CD4-positive, alpha-beta T cell treated with Interleukin-15 for 1 hour (primary cell): ENCODE data around the gene ZFP36.
A peak's percentile ranks its signal among the peaks of the same experiment; 100 is the strongest.

Experiments used
- DNase-seq: peaks from one replicate; pipeline ENCODE4 v3.0.0-alpha.2; 2020

ZFP36 gene

DNA sequence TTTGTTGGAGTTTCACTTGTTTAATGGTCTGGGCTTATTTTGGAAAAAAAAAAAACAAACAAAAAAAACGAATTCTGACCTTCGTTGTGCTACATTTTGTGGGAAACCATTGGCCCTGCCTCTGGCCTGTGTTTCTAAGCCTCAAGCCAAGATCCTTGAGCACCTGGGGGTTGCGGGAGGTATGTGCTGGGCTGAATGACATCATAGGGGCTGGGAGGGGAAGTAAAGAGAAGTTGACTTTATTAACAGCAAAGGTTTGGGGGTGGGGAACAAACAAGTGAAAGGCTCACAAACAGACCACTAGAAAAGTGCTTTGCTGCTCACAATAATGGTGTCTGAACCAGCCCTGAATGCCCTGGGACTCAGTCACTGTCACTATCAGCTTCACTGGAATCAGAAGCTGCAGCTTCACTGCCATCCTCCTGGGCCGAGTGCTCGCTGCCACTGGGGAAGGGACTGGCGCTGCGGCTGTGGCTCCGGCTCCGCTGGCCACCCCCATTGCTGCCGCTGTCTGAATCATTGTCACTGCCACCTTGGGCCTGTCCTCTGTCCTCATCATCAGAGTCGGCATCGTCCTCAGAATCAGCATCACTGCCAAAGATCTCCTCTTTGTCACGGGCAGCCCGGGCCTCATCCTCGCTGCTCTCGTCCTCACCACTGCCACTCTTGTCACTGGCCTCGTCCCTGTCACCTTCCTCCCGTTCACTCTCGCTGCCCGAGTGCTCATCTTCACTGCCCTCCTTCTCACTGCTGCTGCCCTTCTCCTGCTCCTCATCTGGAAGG lies 20.8 kb upstream of the ZFP36 start:
- DNase-seq: no peak

DNA sequence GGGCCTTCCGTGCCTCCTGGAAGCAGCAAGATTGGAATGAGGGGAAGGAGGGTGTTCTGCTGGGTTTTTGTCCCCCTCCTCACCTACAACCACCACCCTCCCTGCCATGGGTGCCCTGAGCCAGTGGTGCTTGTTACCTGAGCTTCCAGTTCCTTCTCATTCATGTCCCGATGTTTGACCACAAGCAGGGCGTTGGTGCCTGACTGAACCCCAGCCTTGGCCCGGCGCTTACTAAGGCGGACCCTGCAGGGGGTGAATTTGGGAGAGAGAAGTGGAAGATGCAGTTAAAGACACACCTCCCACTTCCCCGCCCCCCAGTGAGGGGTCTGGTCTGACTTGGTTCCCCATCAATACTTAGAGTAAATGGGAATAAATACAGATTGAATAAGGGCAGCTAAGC lies 20.1 kb upstream of the ZFP36 start:
- DNase-seq: no peak

DNA sequence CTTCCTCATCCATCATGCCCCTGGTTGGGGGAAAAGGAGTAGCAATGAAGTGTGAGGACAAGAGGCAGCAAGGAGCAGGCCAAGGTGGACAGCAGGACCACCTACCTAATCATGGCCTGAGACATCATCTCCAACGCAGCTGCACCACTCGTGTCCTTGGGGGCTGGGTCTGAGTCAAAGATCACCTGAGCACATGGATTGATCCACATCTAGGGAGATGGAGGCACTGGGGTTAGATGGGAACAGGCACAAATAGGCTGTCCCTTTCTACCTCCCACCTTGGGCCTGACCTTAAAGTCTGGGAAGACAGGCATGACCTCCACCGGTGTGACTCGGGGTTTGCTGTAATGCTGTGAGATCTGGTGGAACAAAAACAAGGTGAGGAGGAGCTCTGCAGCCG lies 18.0 kb upstream of the ZFP36 start:
- DNase-seq: no peak

DNA sequence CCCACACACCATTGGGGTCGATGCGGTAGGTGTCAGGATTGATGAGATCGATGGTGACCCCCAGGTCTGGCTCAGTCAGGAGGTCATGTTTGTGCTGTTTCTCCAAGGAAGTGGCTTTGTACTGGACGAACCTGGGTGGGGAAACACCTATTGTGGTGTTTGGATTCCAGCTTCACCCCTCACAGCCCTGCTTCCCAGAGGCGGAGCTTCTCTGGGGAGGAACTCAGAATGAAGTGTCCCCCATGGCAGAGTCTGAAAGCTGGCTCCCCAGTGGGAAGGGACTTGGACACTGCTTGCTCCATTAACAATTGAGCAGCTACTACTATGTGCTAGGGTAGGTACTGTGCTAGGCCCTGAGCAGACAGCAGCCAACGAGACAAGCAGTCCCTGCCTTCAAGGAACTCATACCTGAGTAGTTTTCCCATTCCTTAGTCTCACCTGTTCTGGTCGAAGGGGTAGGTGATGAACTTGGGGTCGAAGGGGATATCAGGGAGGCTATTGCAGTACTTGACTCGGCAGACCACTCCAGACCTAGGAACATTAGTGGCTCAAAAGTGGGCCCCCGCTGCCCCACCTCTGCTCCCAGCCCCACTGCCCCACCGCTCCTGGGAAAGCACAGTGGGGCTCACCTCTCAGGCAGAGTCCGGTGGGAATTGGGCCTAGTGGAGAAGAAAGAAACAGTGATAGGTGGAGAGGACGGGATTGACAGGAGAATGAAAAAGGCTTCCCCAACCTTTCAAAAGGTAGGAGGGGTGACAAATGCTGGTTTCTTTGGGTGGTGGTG lies 16.8 kb upstream of the ZFP36 start:
- no peak for DNase-seq

DNA sequence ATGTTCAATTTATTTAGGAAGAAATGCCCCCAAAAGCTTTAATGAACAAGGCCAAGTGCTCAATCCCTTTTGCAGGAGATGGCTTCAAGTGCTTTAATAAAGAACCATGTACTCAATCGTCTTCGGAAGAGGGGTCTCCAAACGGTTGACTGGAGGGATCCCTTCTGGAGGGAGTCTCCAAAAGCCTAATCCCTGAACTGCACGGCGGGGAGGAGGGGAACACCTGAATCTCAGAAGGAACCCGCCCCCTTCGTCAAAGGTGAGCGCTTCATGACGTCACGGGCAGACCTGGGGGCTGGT lies 16.2 kb upstream of the ZFP36 start:
- DNase-seq: no peak

DNA sequence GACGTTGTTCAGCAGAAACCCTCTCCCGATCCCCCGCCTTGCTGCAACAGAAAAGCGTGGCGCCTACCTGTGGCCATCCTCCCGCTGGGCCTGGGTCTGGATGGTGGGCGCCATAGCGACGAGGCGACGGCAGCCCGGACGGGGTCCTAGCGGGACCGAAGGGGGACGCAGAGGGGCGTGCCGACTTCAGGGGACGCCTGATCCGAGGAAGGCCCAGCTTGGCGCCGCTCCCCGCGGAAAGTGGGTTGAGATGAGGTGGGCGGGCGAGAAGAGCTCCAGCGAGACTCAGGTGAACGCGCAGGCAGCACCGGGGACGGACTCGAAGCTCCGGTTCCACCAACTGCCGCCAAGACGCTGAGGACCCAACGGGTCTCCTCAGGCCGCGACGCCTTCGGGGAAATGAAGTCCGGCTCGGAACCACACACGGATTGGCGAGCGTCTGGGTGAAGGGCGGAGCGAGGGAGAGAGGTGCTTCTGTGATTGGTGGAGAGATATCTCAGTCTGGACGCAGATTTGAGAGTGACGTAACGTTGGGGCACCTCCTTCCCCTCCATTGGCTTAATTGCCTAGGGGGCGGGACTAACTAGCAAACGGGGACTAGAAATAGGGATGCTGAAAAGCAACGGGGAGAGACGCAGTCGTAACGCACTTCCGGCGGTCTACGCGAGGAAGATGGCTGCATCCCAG lies 15.8 kb upstream of the ZFP36 start, which contains the start of the genes MED29 and PAF1:
TSS of gene MED29 (plus strand) at position 628 of the 687 bp plus-strand sequence. CDS start at position 673, 45 bp downstream.
TSS of gene PAF1 (minus strand) at position 356 of the 687 bp plus-strand sequence. CDS start at position 114, 242 bp downstream.
- DNase-seq: peak; percentile 100

DNA sequence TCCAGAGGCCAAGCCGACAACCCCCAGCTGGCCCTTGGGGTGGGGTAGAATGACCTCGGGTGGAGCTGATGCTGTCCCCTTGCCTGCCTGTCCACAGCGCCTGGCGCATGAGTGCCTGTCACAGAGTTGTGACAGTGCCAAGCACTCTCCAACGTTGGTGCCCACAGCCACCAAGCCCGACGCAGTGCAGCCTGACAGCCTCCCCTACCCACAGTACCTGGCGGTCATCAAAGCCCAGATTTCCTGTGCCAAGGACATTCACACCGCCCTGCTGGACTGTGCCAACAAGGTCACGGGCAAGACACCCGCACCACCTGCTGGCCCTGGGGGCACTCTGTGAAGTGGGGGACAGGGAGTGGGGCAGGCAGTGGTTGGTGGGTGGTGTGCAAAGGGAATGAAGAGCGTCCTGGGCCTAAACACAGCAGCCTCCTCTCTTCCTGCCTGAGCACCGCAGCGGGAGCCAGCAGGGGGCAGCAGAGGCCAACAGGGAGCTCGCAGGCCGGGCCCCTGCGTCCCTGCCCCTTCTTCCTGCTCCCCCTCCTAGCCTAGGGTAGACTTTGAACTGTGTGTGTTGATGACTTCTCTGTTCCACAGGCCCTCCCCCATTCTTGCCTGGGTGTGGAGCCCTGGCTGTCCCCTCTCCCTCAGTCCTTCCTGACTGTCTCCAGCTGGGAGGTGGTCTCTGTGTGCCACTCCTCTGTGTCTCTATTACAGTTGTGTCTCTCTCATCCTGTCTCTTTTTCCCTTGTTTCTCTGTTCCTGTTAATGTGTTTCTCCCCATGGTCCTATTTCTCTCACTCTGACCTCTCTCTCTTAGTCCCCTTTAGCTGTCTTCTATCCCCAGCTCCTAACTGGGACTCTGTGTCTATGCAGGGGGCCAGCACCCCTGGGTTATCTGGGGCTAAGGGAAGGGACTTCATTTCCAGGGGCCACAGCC lies 9.0 kb upstream of the ZFP36 start:
- peak; percentile 94 for DNase-seq

DNA sequence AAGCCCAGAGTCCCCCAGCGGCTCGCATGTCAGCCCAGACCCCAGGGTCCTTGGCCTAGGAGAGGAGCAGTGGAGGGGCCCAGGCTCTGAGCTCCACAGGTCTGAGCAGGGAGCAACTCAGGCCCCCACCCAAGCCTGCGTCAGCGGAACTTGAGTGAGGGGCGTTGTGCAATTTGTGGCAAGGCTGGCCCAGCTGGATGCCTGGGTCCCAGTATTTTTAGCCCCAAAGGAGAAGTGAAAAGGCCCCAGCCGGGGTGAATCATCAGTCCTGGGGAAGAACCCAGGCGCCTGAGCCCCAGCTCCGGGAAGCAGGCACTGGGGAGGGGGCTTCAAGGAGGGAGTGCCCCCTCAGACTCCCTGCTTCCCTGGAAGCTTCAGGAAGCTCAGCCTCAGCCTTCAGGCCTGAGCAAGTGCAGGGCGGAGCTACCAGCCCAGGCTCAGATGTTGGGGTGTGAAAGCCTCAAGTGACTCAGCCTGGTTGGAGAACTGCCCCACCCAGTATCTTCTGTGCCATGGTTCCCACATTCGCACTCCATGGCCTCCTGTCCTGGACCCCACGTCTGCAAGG lies 8.3 kb upstream of the ZFP36 start:
- peak; percentile 91 for DNase-seq

DNA sequence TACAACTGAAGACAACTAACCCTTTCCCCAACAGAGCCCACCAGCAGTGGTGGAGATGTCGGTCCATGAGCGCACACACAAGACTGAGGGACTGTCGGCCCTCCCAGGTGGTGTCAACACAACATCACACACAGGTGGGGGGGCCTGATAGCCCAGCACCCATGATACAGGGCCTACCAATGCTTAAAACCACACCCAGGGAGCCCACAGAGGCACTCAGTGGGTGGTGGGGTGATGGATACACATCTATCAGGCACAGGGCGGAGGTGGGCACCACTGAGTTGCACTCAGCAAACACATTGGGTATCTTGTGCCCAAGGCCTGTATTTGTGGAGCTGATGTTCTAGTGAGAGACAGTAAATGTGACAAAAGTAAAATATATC lies 7.0 kb upstream of the ZFP36 start:
- DNase-seq: no peak

DNA sequence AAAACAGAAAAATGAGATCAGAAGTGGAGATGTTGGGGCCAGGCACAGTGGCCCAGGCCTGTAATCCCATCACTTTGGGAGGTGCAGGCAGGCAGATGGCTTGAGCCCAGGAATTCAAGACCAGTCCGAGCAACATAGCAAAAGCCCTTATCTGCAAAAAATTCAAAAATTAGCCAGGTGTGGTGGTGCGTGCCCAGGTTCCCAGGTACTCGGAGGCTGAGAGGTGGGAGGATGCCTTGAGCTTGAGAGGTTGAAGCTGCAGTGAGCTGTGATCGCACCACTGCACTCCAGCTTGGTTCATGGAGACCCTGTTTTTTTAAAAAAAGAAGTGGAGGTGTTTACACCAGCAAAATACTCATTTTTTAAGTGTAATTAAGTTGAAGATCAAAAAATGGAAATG lies 6.6 kb upstream of the ZFP36 start:
- DNase-seq: no peak

DNA sequence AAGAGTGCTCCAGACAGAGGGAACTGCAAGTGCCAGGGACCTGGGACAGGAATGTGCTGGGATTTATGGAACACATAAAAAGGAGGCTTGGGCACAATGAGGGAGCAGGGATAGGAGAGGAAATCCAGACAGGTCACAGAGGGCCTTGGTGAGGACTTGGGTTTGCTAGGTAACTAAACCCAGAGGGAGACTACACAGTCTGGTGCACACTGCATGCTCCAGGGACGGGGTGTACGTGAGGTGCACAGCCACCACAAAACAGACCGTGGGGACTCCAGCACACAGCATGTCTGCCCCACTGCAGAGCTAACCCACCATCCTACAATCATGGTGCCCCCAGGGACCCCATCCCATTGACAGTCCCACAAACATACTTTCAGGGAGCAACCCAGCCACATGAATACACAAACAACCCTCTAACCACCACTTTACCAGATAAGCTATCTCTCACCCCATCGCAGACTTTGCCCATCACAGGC lies 5.5 kb upstream of the ZFP36 start:
- DNase-seq: no peak

DNA sequence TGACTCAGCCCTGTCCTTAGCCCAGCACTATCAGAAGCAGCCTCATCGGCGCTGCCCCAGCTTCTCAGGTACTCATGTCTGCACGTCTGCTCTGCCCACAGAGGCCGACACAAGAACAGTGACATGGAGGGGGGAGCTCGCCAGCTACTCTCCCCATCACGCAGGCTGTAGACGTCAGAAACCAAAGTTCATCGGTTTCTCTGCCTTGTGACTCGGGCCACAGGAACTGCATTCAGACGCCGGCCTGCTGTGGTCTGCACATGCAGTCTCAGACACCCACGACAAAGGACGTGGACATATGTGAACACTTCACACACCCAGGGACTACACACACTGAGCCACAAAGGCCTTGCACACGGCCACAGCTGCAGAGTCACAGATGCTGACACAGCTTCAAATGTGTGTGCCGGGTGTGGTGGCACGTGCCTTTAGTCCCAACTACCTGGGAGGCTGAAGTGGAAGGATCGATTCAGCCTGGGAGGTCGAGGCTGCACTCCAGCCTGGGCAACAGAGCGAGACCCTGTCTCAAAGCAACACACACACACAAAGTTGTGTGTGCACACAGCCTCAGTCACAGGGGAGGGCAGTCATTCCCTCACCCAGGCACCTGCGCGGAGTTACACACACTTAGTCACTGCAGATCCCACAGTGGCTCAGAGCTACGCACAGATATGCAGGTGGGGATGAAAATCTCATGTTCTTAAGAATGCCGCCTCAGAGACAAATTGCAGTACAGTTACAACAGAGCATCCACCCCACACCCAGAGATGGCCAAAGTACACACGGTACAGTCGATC lies 4.9 kb upstream of the ZFP36 start:
- DNase-seq: peak; percentile 93

DNA sequence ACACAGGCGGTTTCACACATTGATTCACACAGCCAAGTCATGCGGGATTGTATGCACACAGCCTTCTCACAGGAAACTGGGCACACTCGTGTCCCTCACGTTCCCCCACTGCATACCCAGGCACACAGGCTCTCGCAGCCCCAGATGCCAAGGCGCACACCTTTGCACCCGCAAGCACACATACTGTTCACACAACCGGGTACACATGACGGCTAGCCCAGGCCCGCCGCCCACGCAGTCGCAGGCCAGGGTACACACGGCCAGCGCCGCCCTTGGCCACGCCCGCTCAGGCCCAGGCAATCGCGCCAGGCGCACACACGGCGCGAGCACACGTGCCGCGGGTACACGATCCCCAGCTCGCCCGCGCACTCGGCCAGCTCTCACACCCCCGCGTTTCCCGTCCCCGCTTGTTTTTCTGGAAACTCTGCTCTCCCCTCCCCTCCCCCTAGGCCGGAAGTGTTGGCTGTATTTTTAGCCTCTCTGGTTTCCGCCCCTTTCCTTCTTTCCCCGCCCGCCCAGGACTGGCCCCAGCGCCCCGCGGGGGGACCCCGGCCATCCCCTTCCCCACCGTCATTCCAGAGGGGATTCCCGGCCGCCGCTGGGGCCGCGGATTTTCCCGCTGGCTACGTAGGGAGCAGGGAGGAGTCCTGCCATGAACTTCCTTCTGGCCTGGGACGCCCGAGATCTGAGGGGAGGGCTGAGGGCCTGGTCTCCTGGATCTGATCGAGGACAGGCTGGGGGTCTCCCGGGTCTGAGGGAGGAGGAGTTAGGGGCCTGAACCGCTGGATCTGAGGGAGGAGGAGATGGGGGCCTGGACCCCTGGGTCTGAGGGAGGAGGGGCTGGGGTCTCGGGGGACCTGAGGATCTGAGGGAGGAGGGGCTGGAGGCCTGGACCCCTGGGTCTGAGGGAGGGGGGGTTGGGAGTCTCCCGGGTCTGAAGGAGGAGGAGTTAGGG lies 4.0 kb upstream of the ZFP36 start:
- peak; percentile 94 for DNase-seq

DNA sequence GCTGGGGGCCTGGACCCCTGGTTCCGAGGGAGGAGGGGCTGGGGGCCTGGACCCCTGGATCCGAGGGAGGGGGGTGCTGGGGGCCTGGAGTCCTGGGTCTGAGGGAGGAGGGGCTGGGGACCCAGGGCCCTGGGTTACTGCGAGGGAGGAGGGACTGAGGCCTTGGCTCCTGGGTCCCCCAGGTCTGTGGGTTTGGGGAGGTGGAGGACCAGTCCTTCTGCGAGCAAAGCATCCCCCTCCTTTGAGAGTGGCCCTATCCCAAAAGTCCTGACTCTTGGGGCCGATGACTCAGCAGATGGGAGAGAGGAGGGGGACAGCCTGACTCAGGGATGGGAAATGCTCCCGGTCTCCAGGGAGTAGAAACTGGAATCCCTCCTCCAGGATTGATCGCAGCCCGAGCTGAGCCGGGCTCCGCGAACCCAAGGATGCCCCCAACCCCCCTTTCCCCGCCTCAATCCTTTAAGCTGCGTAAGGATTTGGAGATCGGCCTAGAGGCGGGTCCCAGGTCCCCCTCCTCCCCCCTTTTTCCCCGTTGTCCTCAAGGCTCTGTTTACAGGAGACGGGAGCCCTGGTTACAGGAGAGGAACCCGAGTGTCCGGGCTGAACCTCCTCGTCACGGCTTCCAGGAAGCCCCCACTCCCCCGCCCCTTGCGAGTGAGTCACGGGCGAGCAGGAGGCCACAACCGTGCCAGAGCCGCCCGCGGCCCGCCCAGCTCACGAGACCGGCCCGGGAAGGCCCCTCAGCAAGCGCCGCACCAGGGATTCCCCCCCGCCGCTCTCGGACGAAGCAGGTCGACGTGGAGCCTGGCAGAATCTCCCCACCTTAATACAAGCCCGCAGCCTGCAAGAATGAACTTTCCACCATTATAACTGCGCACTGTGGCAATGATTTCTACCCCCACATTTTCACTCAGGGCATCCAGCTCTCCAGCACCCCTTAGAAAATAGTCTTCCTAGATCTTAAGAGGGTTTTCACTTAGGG lies 3.0 kb upstream of the ZFP36 start:
- peak; percentile 100 for DNase-seq

DNA sequence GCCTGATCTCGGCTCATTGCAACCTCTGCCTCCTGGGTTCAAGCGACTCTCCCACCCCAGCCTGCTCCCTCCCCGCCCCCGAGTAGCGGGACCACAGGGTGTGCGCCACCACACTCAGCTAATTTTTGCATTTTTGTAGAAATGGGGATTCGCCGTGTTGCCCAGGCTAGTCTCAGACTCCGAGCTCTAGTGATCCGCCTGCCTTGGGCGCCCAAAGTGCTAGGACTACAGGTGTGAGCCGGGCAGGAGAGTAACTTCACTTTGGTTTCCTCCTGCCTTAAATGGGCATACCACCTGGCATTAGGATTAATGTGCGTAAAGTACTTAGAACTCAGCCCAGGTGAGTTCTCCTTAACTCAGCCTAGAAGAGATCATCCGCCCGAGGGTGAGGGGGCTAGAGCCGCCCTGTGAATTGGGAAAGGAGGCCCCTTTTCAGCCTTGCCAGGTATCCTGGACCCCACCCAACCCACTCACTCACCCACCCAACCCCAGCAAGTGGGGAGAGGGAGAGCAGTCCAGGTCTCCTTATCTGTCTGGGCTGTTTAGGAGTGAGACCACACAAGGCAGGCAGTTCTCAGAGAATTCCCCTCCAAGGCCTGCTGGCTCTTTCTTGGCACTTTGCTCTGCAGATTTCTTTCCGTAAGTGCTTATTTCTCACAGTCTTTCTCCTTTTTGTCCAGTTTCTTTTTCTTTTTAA lies 1.2 kb upstream of the ZFP36 start:
- peak; percentile 55 for DNase-seq

DNA sequence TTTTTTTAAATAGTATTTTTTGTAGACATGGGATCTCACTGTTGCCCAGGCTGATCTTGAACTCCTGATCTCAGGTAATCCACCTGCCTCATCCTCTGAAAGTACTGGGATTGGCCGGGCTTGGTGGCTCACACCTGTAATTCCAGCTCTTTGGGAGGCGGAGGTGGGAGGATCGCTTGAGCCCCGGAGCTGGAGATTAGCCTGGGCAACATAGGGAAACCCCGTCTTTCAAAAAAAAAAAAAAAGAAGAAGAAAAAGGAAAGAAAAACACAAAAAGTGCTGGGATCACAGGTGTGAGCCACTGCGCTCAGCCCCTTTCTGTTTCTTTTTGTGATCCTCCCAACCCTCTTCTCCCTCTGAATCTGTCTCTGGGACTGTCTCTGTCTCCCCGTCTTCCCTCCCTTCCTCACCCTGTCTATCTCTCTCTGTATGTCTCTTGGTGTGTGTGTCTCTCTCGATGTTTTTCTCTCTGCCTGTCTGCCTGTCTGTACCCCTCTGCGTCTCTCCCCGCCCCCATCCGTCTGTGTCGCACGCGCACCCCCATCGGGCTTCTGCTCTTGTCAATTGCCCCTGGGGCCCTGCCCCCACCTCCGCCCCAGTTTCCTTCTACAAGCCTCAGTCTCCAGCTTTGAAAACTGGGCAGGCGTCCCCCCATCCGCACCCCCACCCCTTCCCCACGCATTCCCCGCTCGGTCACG lies 540 bp upstream of the ZFP36 start:
- DNase-seq: peak; percentile 97

DNA sequence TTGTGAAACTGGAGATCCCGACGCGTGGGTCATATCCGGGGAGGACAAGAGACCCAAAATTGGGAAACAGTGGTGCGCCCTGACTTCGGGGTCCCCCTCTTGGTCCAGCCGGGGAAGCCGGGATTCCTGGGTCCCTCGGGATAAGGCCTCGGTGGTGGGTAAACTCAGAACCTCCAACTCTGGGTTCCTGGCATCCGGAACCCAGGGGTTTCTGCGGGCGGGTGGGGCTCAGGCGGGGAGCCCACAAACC lies 688 bp downstream of the ZFP36 start:
- DNase-seq: no peak
